GM19397 (cell line): Measurements from ENCODE around the gene GADD45GIP1.
"Not testable (repeated sequence)": the region's sequence is repeated elsewhere in the genome, so short reads cannot be mapped to it uniquely, and the experiment has no call there.

Source experiments
- ATAC-seq: cut with Tn5 transposase; IDR thresholded peaks from one replicate; pipeline ENCODE4 v1.9.1; 2021; ENCODE audit warnings: mild to moderate bottlenecking, moderate library complexity; ENCODE audit not compliant: unreplicated experiment

Gene GADD45GIP1

GRCh38 chr19:12944104-12944674 is 12.8 kb downstream of the GADD45GIP1 start:
- no peak for ATAC-seq

- no peak for ATAC-seq
Measured at GRCh38 chr19:12943437-12944044, 13.5 kb downstream of the GADD45GIP1 start.

DNA sequence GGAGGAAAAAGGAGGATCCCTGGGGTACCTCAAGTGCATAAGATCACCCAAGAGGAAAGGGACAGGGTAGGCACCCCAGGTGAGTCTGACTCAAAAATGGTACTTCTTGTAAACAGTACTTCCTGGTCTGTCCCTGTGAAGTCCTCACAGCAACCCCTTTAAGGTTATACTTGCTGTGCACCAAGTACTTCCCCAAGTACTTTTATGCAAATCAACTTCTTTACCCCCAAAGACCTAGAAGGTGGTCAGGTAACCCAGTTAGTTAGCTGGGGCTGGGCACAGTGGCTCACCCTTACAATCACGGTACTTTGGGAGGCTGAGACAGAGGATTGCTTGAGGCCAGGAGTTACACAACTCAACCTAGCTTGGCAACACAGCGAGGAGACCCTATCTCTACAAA is 16.1 kb downstream of the GADD45GIP1 start:
- no peak for ATAC-seq

DNA sequence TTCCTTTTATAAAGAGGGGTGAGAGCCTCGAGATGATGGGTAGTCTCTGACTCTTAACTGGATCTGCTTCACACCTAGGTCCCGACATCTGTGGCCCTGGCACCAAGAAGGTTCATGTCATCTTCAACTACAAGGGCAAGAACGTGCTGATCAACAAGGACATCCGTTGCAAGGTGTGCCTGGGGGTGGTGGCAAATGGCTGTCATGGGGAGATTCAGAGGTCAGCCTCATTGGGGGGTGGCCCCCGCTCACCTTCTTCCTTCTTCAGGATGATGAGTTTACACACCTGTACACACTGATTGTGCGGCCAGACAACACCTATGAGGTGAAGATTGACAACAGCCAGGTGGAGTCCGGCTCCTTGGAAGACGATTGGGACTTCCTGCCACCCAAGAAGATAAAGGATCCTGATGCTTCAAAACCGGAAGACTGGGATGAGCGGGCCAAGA is 17.0 kb downstream of the GADD45GIP1 start:
- ATAC-seq, result no peak

- no peak for ATAC-seq
Measured at GRCh38 chr19:12938779-12939601, 18.0 kb downstream of the GADD45GIP1 start.

DNA sequence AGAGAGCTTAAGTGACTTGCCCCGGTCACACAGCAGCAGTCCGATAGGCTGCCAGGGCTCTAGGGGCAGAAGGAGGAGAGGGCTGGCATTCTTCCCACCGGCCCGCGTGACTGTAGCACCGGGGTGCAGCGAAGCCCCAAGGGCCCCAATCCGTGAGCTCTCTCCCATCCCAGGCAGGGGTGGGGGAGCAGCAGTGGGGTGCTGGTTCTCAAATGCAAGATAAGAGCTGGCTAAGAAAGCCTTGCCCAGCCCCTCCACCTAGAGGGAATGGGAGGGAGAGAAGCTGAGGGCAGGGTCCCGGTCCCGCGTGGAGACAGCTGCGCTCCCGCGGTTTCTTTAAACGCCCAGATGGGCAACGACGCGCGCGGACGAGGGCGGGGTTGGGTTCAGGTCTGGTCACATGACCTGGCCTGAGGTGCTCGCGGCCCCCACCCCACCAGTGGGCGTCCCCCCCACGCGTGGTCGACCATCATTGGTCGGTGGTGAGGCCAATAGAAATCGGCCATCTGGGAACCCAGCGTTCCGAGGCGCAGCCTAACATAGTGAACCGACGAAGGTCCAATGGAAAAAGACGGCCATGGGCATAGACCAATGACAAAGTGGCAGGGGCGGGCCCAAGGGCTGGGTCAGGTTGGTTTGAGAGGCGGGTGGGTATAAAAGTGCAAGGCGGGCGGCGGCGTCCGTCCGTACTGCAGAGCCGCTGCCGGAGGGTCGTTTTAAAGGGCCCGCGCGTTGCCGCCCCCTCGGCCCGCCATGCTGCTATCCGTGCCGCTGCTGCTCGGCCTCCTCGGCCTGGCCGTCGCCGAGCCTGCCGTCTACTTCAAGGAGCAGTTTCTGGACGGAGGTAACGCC is 18.9 kb downstream of the GADD45GIP1 start, which contains the start of gene CALR:
CALR (plus strand) TSS at position 683 of the 852 bp plus-strand sequence; CDS start at position 754, 71 bp downstream.
- peak; percentile 83 for ATAC-seq

- no peak for ATAC-seq
Measured at GRCh38 chr19:12937093-12937926, 19.7 kb downstream of the GADD45GIP1 start.

DNA sequence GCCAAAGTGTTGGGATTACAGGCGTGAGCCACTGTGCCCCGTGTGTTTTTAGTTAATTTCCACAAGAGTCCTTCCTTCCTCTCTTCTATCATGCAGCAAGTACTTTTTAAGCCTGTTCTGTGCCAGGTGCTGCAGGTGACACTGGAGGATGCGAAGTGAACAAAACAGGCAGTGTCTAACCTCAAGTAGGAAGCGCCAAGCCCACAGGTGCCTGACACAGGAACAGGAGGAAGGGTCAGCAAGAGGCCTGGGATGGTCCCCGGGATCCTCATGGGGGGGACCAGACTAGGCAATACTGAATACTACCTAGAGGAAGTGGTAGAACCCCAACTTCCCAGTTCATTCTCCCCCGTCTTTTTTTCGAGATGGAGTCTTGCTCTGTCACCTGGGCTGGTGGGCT is 20.4 kb downstream of the GADD45GIP1 start:
- no peak for ATAC-seq

DNA sequence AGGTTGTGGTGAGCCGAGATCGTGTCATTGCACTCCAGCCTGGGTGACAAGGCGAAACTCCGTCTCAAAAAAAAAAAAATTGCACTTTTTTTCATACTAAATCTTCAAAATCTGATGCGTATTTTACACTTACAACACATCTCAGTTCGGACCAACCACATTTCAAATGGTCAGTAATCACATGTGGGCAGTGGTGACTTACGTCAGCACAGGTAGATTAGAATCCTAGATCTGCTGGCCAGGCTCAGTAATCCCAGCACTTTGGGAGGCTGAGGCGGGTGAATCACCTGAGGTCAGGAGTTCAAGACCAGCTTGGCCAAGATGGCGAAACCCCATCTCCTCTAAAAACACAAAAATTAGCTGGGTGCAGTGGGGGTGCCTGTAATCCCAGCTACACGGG is 22.0 kb downstream of the GADD45GIP1 start:
- ATAC-seq, result no peak

DNA sequence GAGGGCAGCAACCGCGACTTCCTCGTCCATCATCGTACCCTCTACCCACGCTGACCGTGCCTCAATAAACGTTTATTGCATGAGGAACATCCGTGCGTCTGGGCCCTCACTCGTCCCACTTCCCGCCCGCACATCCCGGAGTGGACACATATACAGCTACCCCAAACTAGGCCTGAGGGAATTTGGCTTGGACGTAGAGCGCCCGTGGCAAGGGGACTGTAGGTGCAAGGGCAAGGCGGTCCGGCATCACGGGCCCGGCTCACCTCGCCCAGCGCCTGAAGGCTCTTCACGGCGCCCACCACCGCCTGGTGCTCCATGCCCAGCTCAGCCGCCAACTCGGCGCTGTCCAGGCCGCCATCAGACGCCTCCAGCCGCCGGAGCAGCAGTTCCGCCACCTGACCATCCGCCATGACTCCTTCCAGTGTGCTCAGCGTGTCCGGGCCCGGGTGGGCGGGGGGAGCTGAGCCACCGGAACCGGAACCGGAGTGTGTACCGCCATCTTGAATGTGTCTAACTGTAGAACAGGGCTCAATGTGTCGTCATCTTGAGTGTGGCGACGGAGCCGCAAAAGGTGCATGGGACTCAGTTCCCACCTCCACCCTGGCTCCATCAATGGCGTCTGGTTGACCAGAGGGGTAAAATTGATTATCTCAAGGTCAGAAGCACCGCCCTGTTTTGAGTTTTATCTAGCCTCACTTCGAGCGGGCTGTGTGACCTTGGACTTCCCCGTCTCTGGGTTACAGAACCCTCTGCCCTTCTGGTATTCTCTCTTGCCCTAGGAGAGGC is 23.5 kb downstream of the GADD45GIP1 start, which contains the start of gene FARSA:
FARSA (minus strand) TSS at position 425 of the 786 bp plus-strand sequence; CDS start at position 410, 15 bp downstream.
- peak; percentile 43 for ATAC-seq

DNA sequence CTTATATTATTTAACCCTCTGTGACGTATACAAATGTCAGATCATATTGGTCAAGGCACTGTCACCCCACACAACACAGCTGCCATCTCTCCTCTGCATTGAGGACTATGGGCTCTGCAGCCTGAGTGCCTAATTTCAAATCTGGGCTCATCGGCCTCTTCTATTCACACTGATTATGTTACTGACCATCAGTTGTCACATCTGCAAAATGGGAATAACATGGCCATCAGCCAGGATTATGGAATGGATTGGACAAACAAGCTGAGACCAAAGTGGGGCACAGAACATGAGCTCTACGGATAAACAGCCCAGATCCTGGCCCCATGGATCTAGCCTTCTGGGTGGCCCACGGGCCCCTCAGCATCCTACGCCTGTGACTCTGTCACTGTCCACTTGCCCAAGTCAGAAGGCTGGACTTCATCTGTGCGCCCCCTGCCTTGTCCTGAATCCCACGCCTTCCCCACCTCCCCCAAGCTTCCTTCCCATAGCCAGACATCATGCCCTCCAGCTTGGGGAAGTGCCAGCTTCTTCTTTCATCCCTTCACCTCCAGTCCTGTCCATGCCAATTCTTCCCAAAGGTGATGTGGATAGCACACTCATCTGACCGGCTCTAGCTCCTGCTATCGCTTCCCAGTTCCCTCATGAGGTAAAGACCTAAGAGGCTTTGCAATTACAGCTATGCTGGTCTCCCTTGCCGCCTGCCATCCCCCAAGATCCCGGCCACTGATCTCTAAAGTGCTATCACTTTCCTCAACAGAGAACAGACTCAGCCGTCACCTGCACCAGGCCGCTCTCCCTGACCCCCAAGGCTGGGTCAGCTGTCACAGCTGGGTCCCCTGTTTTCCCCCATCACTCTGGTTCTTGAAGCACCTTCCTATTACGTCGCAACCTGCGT is 24.4 kb downstream of the GADD45GIP1 start:
- no peak for ATAC-seq

DNA sequence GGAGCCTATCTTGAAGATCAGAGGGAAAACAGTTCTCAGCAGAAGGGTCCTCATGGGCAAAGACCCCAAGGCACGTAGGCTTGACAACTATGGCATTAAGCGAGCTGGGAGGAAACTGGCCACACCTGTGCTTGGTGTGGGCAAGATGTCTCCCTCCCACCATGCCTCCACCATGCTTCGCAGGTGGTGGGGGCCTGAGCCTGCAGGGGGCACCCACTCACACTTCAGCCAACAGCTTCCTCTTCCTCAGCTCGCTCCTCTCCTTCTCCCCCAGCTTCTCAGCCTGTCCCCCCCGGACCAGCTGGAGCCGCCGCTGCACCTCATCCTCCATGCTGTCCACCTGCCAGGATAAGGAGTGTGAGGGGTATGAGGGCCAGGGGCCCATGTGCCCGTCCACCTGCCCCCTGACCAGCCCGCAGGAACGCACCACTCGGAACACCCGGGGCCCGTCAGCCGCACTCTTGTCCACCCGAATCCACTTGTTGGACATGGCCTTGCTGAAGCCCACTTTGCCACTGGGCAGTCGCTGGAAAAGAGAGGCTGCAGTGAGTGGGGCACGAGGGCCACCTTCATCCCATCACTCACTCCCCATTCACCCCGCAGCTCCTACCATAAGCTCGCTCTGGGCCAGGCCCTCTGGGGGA is 26.9 kb downstream of the GADD45GIP1 start:
- ATAC-seq, result no peak

DNA sequence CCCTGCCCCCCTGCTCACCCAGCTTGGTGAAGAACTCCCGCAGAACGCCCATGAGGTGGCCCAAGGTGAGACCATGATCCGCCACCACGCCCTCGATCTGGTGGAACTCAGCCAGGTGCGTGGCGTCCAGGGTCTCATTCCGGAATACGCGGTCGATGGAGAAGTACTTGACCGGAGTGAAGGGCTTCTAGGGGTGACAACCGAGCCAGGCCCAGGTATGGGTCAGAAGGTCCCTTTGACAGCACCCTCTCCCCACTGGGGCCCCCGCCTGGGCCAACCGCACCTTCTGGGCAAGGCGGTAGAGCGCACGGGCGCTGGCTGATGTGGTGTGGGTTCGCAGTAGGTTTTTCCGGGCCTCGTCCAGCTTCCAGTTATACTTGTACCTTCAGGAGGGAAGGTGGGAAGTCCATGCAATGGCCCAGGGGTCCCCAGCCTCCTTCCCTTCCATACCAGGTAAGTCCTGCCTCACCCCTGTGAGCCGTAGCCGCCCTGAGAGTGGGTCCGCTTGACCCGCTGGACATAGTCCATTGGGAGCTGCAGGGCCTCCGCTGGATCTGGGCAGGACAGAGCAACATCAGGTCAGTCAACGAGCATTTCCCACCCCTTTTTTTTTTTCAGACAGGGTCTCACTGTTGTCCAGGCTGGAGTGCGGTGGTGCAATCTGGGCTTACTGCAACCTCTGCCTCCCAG is 32.3 kb downstream of the GADD45GIP1 start:
- ATAC-seq, result no peak

- ATAC-seq, result no peak
Measured at GRCh38 chr19:12922959-12923358, 34.1 kb downstream of the GADD45GIP1 start.

- ATAC-seq, result no peak
Measured at GRCh38 chr19:12921047-12921446, 36.0 kb downstream of the GADD45GIP1 start.

DNA sequence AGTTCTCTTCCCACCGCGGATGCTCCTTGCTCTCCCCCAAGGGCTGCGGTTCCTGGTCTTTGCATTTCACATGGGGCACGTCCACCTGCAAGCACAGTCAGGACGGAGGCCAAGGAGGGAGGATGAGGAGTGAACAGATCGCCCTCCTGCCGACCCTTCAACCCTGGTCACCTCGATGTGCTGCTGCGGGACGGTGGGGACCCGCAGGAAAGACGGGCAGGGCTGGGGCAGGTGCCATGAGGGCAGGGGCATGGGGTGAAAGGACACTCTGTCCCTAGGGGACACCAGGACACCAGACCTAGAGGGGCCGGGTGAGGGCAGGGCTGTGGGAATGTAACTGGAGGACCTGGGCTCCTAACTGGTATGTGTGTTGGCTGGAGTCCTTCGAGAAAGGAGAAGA is 38.8 kb downstream of the GADD45GIP1 start:
- no peak for ATAC-seq

- not testable (repeated sequence) for ATAC-seq
Measured at GRCh38 chr19:12915860-12916259, 41.2 kb downstream of the GADD45GIP1 start.
